EL (cell line): ENCODE results near the gene WBP4.
"Not testable (repeated sequence)": the region's sequence is repeated elsewhere in the genome, so short reads cannot be mapped to it uniquely, and the experiment has no call there.

Source experiments
- DNase-seq: peaks from one replicate; pipeline ENCODE4 v3.0.0-alpha.2; 2016

WBP4 gene

GRCh38 chr13:41061075-41061913 is at the start of gene WBP4:
TSS of gene WBP4 (plus strand) at chr13:41061509. CDS start at chr13:41061674, 165 bp downstream.
- peak; percentile 95 for DNase-seq

- no peak for DNase-seq
These were observed 48.8 kb upstream of the WBP4 start for GRCh38 chr13:41012536-41012935.

- no peak for DNase-seq
These were observed 47.5 kb upstream of the WBP4 start for GRCh38 chr13:41013835-41014234.

- no peak for DNase-seq
These were observed 45.4 kb upstream of the WBP4 start for GRCh38 chr13:41015920-41016319.

GRCh38 chr13:41017159-41017558 is 44.1 kb upstream of the WBP4 start:
- DNase-seq, result no peak

GRCh38 chr13:41017817-41018601 is 43.3 kb upstream of the WBP4 start:
- no peak for DNase-seq

- DNase-seq, result no peak
These were observed 42.7 kb upstream of the WBP4 start for GRCh38 chr13:41018602-41018948.

- peak; percentile 54 for DNase-seq
These were observed 42.3 kb upstream of the WBP4 start, which contains the start of gene ELF1 for GRCh38 chr13:41019011-41019487. TSS of gene ELF1 (minus strand) at chr13:41019316. CDS start at chr13:40982054, 37,262 bp downstream.

- no peak for DNase-seq
These were observed 41.5 kb upstream of the WBP4 start for GRCh38 chr13:41019578-41020347.

- no peak for DNase-seq
These were observed 35.8 kb upstream of the WBP4 start for GRCh38 chr13:41025518-41025917.

GRCh38 chr13:41026788-41027187 is 34.5 kb upstream of the WBP4 start:
- no peak for DNase-seq

- DNase-seq, result peak; percentile 43
These were observed 33.3 kb upstream of the WBP4 start for GRCh38 chr13:41028051-41028450.

- DNase-seq, result no peak
These were observed 31.7 kb upstream of the WBP4 start for GRCh38 chr13:41029629-41030028.

GRCh38 chr13:41032691-41033376 is 28.5 kb upstream of the WBP4 start:
- DNase-seq, result no peak

GRCh38 chr13:41034382-41034781 is 26.9 kb upstream of the WBP4 start:
- DNase-seq, result no peak

- no peak for DNase-seq
These were observed 26.4 kb upstream of the WBP4 start for GRCh38 chr13:41034881-41035280.

GRCh38 chr13:41036557-41036956 is 24.8 kb upstream of the WBP4 start:
- not testable (repeated sequence) for DNase-seq

- DNase-seq, result no peak
These were observed 21.6 kb upstream of the WBP4 start for GRCh38 chr13:41039746-41040145.

GRCh38 chr13:41040584-41041334 is 20.6 kb upstream of the WBP4 start:
- no peak for DNase-seq

GRCh38 chr13:41042419-41042818 is 18.9 kb upstream of the WBP4 start:
- DNase-seq, result not testable (repeated sequence)

- DNase-seq, result no peak
These were observed 12.7 kb upstream of the WBP4 start for GRCh38 chr13:41048640-41049039.
